CD4-positive, alpha-beta T cell treated with Interleukin-15 for 4 hours (primary cell): ENCODE results near the gene PAX1.

Experiments
- DNase-seq: peaks from one replicate; pipeline ENCODE4 v3.0.0-alpha.2; 2020; ENCODE audit warnings: low spot score

The PAX1 gene

DNA sequence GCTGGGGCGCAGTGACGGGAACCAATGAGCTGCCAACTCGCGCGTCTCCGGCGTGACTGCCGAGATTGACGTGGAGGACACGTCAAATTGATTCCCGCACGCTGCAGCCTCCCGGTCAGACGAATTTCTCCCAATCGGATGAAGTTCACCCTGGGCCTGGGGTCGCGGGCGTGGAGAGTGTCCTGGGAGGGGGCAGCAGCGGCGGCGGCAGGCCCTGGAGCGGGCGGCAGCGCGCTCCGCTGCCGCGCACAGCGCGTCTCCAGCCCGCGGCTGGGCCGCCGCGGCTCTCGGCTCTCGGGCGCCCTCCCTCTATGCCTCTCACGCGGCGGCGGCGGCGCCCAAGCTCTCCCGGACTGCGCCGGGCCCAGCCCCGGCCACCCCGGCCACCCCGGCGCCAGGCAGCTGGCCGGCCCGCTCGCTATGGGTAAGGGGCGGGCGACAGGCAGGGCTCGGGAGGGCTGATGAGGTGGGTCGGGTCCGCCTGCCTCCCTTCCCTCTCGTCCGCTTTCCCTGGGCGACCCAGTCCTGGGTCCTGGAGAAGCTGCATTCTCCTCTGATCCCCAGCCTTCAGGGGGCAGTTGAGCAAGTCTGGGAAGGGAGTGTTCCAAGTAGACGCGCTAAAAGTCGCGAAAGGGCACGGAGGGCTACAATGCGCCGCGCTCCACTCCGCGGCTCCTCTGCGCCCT lies at the start of gene PAX1:
TSS of gene PAX1 (plus strand) at position 90 of the 686 bp plus-strand sequence. CDS start at position 139, 49 bp downstream.
- no peak for DNase-seq

DNA sequence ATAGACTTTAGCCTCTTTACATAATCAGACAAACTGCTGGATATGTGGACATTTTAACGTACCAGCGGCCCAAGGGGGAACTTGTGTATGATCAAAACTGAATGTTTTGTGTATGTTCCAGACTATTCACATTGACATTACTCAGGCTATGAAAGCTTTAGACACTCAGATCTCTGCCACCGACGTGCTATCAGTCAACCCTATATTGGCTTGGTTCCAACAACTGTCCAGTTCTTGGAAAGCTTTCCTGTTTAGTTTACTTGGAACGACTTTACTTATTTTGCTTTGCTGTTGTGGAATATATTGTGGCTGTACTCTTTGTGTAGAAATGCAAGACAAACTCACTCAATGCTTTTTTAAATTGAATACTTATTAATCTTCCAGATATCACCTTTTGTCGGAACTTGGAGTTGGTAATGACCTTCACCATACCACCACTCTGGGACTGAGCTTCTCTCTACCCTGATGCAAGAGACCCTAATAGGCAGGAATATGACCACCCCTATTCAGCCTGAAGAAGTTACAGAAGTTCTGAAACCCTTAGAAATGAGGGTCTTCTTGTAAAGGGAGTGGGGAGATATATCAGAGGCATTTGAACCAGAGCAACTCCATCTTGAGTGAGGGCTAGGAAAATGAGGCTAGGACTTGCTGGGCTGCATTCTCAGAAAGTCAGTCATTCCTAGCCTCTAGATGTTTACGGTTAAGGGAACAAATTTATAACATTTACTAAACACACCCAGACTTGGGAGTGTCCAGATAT lies 49.0 kb upstream of the PAX1 start:
- no peak for DNase-seq

DNA sequence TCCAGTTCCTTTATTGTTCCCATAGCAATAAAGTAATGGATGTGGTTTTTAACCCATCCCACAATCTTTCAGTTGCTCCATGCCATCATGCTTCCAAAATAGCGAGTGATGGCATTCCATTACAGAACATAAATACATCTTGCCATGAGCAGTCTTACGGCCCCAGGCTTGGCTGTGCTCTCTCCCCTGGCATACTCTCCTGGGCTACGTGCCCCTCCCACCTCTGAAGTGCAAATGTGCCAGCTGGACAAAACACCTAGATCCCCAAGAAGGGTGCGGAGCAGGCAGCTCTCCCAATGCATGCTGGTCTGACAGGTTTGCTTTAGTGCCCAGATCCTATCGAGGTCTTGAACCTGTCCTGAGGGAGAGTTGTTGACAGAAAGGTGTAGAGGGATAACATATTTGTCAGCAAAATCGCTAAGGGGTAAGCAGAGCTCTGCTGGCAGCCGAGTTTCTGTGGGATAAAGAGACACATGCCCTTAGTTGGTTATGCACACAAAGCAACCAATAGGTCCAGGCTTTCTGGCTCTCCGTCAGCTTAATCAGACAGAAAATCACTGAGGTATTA lies 43.9 kb upstream of the PAX1 start:
- DNase-seq = no peak

DNA sequence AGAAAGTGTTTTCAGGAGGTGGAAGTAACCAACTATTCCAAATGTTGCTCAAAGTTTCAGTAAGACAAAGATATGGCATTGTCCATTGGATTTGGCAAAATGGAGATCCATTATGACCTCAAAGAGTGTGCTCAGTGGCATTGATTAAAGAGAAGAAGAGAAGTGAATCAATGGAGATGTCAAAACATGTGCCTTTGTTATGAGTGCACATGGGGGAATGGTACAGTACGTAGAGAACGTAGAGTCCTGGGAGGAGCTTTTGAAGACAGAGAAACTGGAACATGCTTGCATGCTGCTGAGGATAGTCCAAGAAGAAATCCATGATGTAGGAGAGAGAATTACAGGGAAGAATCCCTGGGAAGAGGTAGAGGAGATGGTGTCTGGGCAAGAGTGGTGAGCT lies 42.0 kb upstream of the PAX1 start:
- DNase-seq = no peak

DNA sequence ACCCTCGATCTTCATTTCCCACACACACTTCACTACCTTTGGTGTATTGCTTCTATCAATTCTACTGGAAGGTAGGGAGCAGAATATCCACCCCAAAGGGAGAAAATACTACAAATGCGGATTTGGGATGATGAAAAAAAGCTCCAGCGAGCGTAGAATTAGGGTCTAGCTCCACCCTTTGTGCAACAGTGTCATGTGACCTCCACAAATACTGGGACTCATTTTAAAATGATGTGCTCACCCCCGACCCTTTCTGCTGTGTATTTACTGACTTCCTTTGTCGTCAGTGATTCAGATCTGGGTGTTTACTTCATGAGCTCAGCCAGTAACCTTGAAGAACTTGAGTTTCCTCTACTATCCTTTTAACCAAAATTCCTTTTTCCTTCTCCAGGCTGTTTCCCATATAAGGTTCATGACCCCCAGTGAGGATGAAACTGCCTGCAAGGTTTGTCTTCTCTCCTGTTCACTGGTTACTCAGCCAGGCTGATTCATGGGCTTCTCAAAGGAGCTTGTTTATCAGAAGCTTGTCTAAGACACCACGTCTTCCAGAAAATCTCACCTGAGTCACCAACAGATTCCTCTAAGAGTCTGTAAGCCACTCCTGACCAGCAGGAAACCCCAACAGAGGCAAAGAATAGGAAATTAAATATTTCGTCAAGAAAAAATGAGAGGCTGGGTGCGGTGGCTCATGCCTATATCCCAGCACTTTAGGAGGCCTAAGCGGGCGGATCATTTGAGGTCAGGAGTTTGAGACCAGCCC lies 39.6 kb upstream of the PAX1 start:
- no peak for DNase-seq

DNA sequence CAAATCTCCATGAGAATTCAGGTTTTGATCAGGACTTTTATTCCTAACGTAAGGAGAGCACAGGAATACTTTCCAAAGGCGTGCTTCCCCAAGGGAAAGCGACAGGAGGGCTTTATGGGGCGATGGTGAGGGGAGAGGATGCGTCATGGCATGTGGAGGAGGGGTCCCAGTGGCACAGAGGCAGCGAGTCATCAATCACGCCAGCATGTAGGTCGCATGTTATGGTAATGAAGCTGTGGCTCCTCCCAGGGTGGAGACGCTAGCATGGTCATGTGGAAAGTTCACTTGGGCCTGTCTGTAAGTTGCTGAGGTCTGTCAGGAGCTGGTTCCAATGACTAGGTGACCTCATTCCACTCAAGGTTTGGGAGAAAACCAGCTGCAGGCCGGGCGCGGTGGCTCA lies 35.3 kb upstream of the PAX1 start:
- DNase-seq = no peak

DNA sequence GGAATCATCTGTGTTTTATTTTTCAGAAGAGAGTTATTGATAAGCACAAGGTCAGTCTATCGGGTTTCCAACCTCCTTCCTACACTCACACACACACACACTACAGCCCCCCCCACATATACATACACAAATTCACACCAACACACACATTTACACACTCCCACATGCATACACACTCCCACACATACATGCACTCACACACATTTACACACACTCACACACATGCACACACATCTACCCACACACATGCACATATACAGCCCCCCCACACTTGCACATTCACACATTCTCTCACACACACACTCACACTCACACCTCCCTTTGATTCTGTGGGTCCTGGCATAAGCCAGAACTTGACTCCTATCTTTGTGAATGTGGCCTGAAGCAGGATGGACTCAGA lies 34.5 kb upstream of the PAX1 start:
- DNase-seq = no peak

DNA sequence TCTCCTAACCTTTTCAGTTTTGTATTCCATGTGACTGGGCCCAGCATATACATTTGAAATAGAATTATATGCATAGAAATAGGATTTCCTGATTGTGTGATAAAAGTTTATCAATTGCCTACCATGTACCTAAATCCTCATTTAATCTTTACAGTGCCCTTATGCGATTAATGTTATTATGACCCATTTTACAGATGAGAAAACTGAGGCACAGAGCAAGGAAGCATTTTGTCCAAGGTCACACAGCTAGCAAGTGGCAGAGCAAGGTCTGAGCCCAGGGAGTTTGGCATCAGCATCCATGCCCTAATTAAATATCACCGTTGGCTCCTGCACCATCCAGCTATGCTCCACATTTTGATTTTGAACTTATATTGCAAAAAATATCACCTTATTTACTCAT lies 28.2 kb upstream of the PAX1 start:
- no peak for DNase-seq

DNA sequence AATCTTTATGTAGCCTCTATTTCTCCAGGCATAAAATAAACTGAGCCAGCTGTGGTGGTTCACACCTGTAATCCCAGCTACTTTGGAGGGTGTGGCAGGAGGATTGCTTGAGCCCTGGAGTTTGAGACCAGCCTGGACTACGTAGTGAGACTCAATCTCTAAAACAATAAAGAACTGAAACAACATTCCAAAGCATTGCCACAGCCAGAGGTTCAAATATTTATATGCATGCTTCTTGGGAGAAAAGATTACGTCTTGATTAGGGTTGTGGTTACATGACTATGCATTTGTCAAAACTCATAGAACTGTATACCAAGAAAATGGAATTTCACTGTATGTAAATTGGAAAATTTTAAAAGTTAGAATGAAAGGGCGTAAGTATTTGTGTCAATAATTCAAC lies 27.7 kb upstream of the PAX1 start:
- no peak for DNase-seq

DNA sequence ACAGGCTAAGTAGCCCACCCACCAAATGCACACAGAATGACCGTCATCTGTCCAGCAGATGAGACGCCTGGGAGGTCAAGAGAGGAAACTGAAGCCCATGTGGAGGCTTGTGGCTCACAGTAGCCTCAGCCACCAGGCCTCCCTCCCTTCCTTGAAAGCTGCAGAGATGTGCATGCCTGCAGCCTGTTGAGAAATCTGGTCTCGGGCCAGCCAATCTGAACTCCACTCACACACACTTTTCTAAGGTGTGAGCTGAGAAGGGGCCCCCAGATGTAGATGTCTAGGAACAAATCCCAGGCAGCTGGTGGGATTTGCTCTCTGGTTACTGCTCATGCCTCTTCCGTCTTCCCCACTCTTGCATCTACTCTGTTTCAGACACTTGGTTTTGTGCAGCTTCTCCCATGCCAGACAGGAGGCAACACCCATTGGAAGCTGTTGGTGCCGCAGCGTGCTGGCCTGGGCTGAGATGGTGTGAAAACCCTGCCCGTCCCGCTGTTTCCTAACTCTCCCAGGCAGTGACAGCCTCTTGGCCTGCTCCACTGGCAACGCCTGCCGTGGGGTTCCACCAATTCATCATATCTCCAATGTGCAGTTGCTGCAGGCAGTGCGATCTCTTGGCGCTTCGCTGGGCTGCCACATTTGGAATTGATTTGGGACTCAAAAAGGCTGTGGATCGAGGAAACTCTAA lies 24.1 kb upstream of the PAX1 start:
- DNase-seq = no peak

DNA sequence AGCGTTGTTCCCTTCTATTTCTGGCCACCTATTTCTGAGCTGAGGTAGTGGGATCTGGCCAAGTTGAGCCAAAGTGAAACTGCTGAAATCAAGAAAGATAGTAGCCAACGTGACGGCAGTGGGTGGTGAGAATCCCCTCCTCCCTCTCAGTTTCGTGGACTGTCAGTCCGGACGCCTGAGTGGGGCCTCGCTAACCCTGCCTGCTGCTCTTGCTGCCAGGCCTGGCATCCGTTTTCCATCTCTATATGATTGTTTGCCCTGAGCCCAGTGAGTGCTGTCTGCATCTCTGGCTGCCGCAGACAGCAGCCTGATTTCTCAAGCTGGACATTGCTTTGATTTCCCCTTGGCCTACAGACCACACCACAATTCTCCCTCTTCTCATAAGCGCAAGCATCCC lies 23.5 kb upstream of the PAX1 start:
- DNase-seq = no peak

DNA sequence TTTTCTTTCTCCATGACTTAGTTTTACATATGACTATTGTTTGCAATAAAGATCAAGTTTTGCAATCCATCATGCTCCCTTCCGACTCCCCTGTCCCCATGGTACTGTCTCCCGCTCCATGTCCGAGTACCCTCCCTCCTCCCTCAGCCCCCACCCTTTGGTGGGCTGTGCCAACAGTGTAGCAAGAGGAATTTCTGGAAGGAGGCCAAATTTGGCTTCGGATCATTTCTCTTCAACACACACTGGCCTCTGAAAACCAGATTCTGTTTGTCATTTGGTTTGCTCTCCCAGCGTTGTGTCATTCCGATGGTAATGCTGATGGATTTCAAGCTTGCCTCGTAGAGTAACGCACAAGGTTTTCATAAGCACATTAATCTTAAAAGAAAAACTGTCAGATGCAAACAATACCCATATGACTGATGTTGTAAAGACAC lies 22.9 kb upstream of the PAX1 start:
- no peak for DNase-seq

DNA sequence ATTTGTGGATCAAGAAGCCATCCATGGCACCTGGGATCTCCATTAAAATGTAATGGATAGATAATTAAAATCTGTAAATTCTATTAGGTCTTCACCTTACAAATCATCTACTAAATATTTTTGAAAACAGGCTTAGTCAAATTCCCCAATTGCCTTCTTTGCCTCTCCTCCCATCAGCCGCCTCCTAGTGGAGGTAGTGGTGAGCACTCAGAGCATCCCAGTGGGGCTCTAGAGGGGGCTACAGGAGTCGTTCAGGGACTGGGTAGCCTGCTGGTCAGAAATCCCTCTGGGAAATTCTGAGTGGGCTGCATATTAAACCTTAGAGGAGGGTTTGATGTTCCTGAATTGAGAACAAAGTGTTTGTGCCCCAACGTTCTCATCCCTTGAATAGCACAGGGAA lies 20.8 kb upstream of the PAX1 start:
- DNase-seq = no peak

DNA sequence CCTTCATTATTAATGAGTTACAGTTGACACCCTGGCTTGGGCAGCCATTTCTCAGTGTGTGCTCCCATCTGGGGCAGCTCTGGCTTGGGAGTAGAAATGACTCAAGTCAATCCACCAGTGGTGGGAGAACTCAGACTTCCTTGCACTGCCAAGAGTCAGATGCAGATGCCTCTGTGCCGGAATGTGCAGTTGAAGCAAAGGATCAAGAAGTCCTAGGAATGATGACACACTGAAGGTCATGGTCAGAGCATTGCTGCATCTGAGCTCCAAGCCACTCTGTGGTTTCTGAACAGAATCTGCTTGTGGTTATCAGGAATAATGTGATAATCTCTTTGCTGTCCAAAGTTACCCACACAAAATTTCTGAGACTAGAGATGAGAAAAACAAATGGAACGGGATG lies 19.5 kb upstream of the PAX1 start:
- no peak for DNase-seq

DNA sequence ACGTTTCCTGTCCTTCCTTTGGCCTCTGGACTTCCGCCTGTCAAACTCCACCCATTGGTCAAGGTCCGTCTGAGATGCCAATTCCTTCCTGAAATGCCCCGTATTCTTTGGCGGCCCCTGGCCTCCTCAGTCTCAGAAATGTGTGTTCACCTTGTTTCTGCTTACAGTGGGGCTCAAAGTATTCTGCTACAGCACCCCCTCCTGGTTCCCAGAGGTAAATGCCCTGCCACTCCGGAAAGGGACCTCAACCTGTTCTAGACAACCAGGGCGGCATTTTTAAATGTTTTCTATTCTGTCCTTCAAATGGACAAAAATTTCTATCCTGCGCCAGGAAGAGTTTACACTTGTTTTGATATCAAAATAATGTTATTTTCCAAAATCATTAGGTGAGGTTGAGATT lies 12.1 kb upstream of the PAX1 start:
- DNase-seq = no peak

DNA sequence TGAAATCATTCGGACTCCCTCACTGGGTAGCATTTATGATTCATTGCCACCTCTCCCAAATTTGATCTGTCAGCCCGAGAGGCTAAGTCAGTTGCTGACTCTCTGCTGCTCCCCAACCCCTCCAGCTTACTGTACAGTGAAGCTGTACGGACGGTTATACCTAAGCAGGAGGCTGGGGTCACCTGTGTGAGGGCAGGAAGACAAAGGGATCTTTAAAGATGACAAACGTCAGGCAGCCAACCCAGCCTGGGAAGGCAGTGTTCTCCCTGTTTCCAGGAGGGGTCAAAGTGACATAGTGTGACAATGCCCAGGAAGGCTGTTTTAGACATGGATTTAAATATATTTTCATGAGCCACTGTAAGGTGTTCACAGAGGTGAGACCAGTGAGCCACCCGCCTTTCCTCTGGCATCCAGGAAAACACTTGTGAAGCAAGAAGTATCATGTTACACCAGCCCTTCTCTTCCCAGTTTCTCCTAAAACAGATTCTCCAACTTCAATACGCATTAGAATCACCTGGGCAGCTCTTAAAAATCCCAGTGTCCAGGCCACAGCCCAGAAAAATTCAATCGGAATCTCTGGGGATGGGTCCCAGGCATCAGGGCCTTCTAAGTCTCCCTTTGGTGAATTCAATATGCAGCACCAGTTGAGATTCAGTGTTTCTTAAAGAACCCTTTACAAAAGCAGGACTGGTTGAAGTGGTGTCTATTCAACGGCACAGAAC lies 6.8 kb upstream of the PAX1 start:
- no peak for DNase-seq

DNA sequence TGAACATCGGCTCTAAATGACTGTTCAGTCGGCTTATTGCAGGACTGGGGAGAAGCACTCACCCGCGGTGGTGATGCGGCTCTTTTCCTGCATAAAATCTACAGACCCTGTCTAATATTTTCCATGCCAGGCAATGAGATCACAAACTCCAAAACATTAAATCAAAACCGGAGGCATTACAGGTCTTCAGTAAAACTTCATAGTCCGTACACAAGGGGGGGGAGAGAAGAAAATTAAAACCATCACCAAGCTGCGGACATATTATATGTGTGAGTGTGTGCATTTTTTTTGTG lies 6.3 kb upstream of the PAX1 start:
- no peak for DNase-seq

DNA sequence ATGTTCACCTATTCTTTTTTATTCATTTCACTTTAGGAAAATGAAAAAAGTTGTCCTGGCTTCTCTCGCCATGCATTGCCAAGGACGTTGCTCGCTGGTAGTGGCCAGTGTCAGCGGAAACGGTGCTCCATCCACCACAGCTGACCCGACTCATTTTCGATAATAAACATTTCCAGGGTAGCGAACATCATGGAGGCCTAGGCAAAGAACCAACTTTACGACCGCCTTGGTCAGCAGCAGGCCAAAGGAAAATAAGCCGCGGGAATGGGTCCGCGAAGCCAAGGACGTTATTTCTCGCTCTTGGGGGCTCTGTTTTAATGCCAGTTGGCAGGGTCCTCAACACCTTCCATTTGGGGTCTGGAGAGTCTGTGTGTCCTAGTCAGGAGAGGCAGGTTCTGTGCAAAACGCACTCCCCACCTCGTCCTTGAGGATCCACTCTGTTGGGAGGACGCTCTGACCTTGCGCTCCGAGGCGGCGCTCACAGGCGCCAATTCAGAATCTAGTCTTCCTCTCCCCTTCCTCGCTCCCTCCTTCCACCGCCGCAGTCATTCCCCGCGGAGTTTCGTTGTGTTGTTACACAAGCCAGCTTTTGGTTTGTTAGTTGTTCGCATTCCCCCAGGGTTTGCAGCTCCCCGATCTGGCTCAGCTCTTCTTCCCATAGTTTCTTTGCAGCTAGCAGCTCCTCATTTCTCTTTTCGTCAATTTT lies 4.1 kb upstream of the PAX1 start:
- DNase-seq = no peak

DNA sequence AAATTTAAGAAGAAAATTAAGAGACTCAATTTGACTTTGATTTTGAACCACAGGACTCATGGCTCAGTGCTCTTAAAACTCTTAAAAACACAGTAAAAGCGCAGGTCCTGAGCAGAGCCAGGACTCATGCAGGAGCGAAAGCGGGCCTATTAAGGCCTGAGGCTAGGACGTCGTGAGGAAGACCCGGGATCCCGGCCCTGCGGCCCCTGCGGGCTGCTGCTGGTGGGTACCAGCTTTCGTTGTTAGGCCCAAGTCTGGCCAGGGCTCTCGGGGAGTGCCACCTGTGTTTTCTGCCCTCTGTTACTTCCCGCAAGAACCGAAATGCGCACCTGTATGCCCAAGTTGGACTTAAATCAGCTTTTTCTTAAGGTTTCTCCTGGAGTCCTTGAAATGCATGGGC lies 3.4 kb upstream of the PAX1 start:
- no peak for DNase-seq

DNA sequence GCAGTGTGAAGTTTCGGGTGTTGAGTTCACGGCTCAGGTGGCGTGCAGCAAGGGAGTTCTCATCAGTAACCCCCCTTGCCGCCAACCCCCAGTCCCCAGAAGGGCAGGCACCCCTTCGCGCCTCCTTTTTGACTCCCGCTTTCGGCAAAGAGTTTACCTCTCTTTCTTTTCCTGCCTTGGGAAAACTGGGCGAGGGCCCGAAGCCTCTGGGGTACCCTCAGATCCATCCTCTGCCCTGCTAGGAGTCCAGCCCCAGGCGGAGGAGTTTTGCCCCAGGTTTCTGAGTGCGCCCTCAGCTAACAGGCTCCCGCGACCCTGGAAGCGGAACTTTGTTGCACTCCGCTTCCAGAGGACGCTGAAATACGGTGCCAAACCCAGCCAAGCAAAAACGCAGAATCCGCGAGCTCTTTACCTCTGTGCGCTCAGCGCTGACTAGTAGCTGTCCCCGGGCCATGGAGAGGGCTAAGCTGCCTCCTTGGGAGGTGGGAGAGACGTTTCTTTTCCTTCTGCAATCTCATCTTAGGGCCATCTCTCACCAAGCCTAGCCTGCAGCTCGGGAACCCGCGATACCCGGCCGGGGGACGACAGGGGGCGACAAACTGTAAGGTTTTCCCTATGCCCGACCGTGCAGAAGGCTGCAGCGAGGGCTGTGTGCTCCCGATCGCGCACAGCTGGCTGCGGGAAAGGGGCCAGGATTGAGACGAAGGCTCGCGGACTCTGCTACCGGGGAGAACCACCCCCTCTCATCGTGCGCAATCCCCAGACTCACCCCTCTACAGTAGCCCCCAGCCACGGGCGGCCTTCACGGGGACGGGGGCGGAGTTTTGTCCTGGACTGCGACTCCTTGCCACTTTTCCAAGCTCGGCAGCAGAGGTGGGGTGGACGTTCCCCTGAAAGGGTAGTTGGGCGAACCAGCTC lies 2.7 kb upstream of the PAX1 start:
- no peak for DNase-seq
